GM21576 (cell line): ENCODE data around the gene ALPG.
"Not testable (repeated sequence)": the region's sequence is repeated elsewhere in the genome, so short reads cannot be mapped to it uniquely, and the experiment has no call there.

Experiments
- ATAC-seq: cut with Tn5 transposase; IDR thresholded peaks from one replicate; pipeline ENCODE4 v1.9.1; 2021; ENCODE audit warnings: mild to moderate bottlenecking, moderate library complexity; ENCODE audit not compliant: unreplicated experiment

ALPG gene

GRCh38 chr2:232406556-232407310 lies at the start of gene ALPG:
Gene ALPG, plus strand, starts transcription at chr2:232406844. Its CDS starts 51 bp downstream, at chr2:232406895.
- ATAC-seq = no peak

DNA sequence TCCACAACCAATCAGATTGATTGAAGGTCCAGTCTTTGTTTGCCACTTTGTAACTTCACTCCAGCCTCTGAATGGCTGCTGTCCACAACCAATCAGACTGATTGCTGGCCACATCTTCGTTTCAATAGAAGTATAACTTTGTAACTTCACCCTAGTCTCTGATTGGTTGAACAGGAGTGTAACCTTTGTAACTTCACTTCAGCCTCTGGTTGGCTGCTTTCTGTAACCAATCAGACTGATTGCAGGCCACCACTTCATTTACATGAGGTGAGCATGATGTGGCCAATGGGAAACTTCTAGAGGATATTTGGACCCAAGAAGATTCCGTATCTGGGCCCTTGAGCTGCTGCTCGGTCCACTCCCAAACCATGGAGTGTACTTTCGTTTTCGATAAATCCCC lies 45.0 kb upstream of the ALPG start:
- no peak for ATAC-seq

DNA sequence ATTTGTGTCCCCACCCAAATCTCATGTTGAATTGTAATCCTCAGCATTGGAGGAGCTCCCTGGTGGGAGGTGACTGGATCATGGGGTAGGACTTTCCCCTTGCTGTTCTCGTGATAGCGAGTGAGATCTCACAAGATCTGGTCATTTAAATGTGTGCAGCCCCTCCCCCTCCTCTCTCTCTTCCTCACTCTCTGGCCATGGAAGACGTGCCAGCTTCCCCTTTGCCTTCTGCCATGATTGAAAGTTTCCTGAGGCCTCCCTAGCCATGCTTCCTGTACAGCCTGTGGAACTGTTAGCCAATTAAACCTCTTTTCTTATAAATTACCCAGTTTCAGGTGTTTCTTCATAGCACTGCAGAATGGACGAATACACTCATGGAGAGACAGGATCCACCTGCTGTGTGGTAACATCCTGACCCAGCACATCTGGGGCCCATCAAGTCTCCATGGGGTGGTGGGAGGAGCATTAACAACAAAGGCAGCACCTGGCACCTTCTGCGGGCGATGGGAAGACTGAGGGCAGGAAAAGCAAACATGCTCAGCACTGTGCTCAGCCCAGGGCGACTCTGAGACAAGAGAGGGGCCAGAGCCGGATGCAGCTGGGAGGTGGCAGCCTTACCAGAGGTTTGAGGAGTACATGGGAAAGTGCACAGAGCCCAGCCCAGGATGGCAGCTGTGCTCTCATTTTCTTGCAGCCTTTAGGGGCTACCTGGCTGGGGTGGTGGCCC lies 44.3 kb upstream of the ALPG start:
- no peak for ATAC-seq

DNA sequence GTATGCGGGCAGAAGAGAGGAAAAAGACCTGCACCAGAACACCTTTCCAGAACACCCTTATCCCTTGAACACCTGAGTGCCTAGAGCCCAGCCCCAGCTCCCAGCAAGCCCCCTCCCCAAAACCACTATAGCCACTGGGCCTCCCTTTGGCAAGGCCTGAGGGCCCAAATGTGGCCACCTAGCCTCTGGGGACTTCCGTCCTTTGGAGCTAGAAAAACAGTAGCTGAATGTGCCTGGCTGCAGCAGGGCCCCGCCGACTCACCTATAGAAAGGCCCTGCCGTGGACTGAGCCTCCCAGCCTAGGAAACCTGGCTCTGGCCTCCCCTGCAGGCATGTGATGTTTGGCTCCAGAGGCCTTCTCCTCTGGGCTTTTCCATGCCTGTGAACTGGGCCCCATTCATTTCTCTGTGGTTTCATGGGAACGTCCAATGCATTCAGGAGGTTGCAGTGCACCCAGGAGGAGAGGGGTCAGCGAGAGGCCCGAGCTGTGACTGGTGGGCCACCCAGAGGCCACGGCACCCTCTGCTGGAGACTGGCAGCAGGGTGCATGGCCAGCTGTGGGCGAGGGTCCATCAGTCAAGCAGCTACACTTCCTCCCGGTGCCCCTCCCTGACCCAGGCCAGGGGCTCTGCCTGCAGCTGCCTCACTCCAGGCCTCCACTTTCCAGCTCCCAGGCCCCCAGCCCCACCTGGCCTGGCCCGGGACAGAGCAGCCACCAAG lies 43.4 kb upstream of the ALPG start:
- not testable (repeated sequence) for ATAC-seq

GRCh38 chr2:232363784-232364615 lies 42.6 kb upstream of the ALPG start:
- ATAC-seq = no peak

DNA sequence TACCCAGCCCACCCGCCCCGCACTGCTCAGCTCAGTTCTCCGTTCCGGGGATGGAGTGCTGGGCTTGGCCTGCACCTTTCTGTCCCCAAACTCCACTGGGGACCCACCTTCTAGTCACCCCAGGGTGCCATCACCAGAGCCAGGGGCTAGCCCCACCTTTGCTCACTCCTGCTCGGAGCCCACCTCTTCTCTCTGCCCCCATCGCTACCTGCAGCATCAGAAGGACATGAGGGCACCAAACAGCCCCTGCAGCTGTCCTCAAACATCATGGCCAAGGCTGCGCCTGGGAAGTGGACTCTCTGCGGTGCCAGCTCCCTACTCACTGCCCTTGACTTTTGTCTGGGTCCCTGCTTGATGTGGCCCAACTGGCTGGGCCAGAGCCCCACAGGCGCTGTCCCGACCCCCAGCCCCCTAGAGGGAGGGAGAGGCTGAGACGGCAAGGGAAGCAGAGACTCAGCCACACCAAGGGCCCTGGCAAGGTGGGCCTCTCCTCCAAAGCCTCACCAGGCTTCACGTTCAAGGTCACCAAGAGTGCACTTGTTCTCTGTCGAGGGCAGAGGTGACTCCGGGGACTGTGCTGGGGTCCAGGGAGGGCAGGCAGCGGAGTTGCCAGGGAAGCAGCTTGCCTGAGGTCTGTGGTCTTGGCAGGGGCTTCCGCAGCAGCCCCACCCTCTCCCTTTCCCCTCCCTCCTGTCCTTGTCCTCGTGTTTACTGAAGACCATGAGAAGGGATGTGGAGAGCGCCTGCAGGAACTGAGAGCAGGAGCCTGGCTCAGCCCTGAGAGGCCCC lies 41.6 kb upstream of the ALPG start:
- not testable (repeated sequence) for ATAC-seq

DNA sequence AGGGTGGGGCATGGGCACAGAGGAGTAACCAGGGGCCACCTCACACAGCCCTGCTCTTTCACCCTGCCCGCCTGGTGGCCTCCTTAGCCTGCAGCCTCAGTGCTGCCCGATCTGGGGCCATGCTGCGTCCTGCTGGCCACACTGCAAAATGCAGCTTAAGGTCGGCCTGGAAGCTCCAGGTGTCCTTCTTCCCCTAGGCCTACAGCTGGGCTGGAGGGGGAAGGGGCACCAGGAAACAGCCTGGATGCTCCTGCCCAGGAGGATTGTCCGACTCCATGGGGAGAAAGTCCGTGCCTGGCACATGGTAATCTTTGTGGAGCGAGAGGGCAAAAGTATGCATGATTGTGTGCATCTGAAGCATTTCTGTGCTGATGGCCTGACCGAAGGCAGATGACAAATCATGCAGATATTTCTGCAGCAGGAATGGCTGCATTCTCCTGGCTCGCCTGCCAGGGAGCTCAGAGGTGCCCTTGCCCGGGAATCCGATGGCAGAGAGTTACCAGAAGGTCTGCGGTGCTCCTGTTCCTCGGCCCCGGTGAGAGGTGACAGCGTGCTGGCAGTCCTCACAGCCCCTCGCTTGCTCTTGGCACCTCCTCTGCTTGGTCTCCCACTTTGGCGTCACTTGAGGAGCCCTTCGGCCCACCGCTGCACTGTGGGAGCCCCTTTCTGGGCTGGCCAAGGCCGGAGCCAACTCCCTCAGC lies 40.9 kb upstream of the ALPG start:
- no peak for ATAC-seq

DNA sequence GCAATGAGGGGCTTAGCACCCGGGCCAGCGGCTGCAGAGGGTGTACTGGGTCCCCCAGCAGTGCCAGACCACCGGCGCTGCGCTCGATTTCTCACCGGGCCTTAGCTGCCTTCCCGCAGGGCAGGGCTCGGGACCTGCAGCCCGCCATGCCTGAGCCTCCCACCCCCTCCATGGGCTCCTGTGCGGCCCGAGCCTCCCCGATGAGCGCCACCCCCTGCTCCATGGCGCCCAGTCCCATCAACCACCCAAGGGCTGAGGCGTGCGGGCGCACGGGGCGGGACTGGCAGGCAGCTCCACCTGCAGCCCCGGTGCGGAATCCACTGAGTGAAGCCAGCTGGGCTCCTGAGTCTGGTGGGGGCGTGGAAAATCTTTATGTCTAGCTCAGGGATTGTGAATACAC lies 40.2 kb upstream of the ALPG start:
- ATAC-seq = not testable (repeated sequence)

GRCh38 chr2:232367016-232367415 lies 39.6 kb upstream of the ALPG start:
- ATAC-seq = no peak

GRCh38 chr2:232367591-232368233 lies 38.9 kb upstream of the ALPG start:
- no peak for ATAC-seq

DNA sequence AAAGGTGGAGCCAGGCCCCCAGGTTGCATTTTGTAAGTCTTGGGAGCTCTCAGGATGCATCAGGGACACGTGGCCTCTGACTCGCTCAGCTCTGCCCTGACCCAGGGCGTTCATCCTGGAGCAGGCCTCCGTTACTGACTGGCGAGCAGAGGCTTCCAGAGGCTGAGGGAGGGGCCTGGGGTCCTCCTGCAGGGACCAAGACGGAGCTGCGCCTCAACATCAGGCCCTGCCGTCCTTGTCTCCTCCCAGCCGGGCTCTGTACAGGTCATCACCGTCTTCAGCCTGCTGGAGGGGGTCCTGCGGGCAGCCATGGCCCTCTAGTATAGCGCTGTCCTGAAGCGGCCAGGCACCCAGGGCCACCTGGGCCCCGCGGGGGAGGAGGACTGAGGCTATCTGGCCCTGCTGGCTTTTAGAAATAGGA lies 38.3 kb upstream of the ALPG start:
- ATAC-seq = no peak

GRCh38 chr2:232369126-232369951 lies 37.3 kb upstream of the ALPG start:
- no peak for ATAC-seq

DNA sequence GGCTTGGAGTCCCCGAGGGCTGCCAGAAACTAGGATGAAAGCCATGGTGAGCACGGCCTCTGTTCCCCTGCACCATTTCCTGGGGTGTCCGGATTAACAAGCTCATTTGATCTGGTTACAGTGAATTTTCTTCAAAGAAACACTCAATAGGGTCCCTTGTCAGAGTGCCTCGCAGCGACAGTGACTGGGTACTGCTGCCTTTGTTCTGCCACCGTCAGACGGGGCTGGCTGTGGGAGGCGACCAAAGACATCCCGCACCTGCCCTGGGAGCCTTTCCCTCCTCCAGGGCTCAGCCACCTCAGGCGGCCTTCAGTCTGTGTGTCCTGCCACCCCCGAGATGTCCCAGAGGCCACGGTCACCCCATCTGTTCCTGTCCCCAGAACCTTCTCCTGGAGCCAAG lies 36.6 kb upstream of the ALPG start:
- not testable (repeated sequence) for ATAC-seq

- no peak for ATAC-seq
Observed at GRCh38 chr2:232372231-232373208, 34.1 kb upstream of the ALPG start.

DNA sequence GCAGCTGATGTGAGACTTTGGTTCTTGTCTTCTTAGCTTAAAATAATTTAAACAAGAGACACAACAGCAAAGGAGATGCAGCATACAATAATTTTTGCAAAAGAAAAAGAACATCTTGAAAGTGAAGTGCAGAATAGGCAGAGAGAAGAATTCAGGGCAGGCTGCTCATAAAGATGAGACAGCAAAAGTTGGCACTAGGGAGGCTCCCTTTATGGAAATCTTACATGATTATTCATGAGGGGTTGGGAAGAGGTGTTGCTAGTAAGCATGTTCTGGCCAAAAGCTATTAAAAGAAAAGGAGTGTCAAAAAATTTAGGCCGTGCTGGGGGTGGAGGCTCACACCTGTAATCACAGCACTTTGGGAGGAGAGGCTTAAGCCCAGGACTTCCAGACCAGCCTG lies 32.3 kb upstream of the ALPG start:
- ATAC-seq = no peak

DNA sequence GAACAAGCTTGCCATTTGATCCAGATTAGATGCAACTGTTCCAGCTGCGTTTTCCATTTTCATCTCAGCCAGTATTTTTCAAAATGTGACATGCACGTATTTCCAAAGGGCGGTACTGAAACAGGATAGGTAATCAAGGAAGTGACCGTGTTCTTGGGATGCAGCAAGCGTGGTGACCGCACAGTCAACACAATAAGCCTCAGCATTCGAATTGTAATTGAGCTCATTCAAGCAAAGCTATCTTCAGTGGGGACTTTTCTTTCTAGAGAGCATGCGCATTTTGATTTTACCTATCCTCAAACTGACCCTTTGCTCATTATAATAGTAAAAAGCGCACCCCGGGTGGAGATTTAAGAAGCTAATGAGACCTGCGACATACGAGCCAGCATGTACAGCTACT lies 31.5 kb upstream of the ALPG start:
- no peak for ATAC-seq

- no peak for ATAC-seq
Observed at GRCh38 chr2:232376260-232376659, 30.4 kb upstream of the ALPG start.
